IMR-90 (cell line): Measurements from ENCODE around the gene CASK. TPM values are rescaled to one million over a fixed set of nuclear protein-coding genes. Genes with fewer than 3 reads are reported as not detected.

Experiments used
- ATAC-seq: fragments of 200-7000 bp; cut with Tn5 transposase; 2 replicates; pipeline ENCODE4 v1.9.1; 2020; ENCODE audit warnings: low read depth, mild to moderate bottlenecking, moderate library complexity
- BruUV-seq: library from RNA; stranded (reverse); fragments of 400-500 nt; replicated peaks from 2 replicates; lab custom pipeline; 2021; lab: Mats Ljungman, UMichigan
- CTCF ChIA-PET: fragments of 300-600 bp; formaldehyde crosslinking; extraction: SDS; loops from one replicate; lab custom pipeline; 2021; ENCODE audit warnings: antibody characterized with exemption; lab: Yijun Ruan, JAX
- POLR2A ChIA-PET: fragments of 300-600 bp; sonication (Branson Sonifier 250); formaldehyde crosslinking; loops from one replicate; lab custom pipeline; 2022; ENCODE audit warnings: antibody characterized with exemption; ENCODE audit not compliant: unreplicated experiment; lab: Charles Lee
- DNase-seq: peaks from one replicate; pipeline ENCODE4 v3.0.0; 2013
- H2AFZ ChIP-seq: replicated peaks from 2 replicates; pipeline ENCODE3; 2013; ENCODE audit warnings: low read length, mild to moderate bottlenecking; ENCODE audit not compliant: poor library complexity
- H2AK5ac ChIP-seq: 2 replicates; pipeline ENCODE4 v1.6.1; 2013; ENCODE audit warnings: low read depth, low read length, inconsistent platforms
- H2AK9ac ChIP-seq: replicated peaks from 2 replicates; pipeline ENCODE3; 2013; ENCODE audit warnings: mild to moderate bottlenecking, low read depth, low read length, moderate library complexity; ENCODE audit not compliant: poor library complexity
- H2BK120ac ChIP-seq: 2 replicates; pipeline ENCODE4 v1.6.1; 2013; ENCODE audit warnings: low read depth, low read length, inconsistent platforms
- H2BK15ac ChIP-seq: 3 replicates; pipeline ENCODE4 v1.6.1; 2013; ENCODE audit warnings: low read depth, low read length, inconsistent platforms
- H2BK20ac ChIP-seq: 2 replicates; pipeline ENCODE4 v1.6.1; 2013; ENCODE audit warnings: low read depth, mild to moderate bottlenecking, inconsistent platforms, low read length, moderate library complexity
- H2BK5ac ChIP-seq: 2 replicates; pipeline ENCODE4 v1.6.1; 2013; ENCODE audit warnings: mild to moderate bottlenecking, low read depth, low read length, inconsistent platforms; ENCODE audit not compliant: poor library complexity, severe bottlenecking
- H3K14ac ChIP-seq: replicated peaks from 2 replicates; pipeline ENCODE4 v1.6.1; 2013; ENCODE audit warnings: low read depth, low read length, inconsistent platforms
- H3K18ac ChIP-seq: 2 replicates; pipeline ENCODE4 v1.6.1; 2013; ENCODE audit warnings: low read depth, low read length, control low read depth
- H3K23ac ChIP-seq: 2 replicates; pipeline ENCODE4 v1.6.1; 2013; ENCODE audit warnings: low read depth, low read length, inconsistent platforms
- H3K27ac ChIP-seq: 2 replicates; pipeline ENCODE4 v1.5.1; 2013; ENCODE audit warnings: mild to moderate bottlenecking, control low read depth, low read length; ENCODE audit not compliant: insufficient read depth
- H3K27me3 ChIP-seq: 2 replicates; pipeline ENCODE4 v1.6.1; 2013; ENCODE audit warnings: low read length; ENCODE audit not compliant: control insufficient read depth, insufficient read depth
- H3K36me3 ChIP-seq: 2 replicates; pipeline ENCODE4 v1.6.1; 2013; ENCODE audit warnings: low read length, mixed read lengths; ENCODE audit not compliant: control insufficient read depth, insufficient read depth
- H3K4ac ChIP-seq: 2 replicates; pipeline ENCODE4 v1.6.1; 2013; ENCODE audit warnings: low read depth, low read length, inconsistent platforms
- H3K4me1 ChIP-seq: 2 replicates; pipeline ENCODE4 v1.6.1; 2013; ENCODE audit warnings: low read length, mixed read lengths; ENCODE audit not compliant: control insufficient read depth, insufficient read depth
- H3K4me2 ChIP-seq: 2 replicates; pipeline ENCODE4 v1.6.1; 2013; ENCODE audit warnings: low read depth, mild to moderate bottlenecking, control low read depth, low read length, moderate library complexity
- H3K4me3 ChIP-seq: 2 replicates; pipeline ENCODE4 v1.5.1; 2013; ENCODE audit warnings: low read depth, mild to moderate bottlenecking, control low read depth, low read length, moderate library complexity; ENCODE audit not compliant: insufficient read depth
- H3K56ac ChIP-seq: 2 replicates; pipeline ENCODE4 v1.6.1; 2013; ENCODE audit warnings: low read length, inconsistent platforms; ENCODE audit not compliant: insufficient read depth; ENCODE audit errors: extremely low read depth
- H3K79me1 ChIP-seq, 2 experiments: 2 replicates each; pipeline ENCODE4 v1.6.1; 2013; ENCODE audit warnings: low read length in 2 of 2, inconsistent platforms in 1 of 2, low read depth in 1 of 2
- H3K9ac ChIP-seq: 2 replicates; pipeline ENCODE4 v1.6.1; 2013; ENCODE audit warnings: low read depth, low read length, control low read depth
- H3K9me1 ChIP-seq: 2 replicates; pipeline ENCODE4 v1.6.1; 2013; ENCODE audit warnings: low read length, inconsistent platforms; ENCODE audit not compliant: insufficient read depth
- H3K9me3 ChIP-seq: 2 replicates; pipeline ENCODE4 v1.6.1; 2013; ENCODE audit warnings: low read length; ENCODE audit not compliant: control insufficient read depth, insufficient read depth
- H4K20me1 ChIP-seq: 2 replicates; pipeline ENCODE4 v1.6.1; 2013; ENCODE audit warnings: low read length, inconsistent platforms; ENCODE audit not compliant: insufficient read depth
- H4K5ac ChIP-seq: 2 replicates; pipeline ENCODE4 v1.6.1; 2013; ENCODE audit warnings: mild to moderate bottlenecking, low read depth, low read length, control low read depth
- H4K8ac ChIP-seq, 2 experiments: 2 replicates each; pipeline ENCODE4 v1.6.1; 2013; ENCODE audit warnings: low read depth in 2 of 2, low read length in 2 of 2, control low read depth in 1 of 2, inconsistent platforms in 1 of 2
- H4K91ac ChIP-seq: 2 replicates; pipeline ENCODE4 v1.6.1; 2013; ENCODE audit warnings: low read depth, low read length, inconsistent platforms; ENCODE audit not compliant: insufficient read depth
- BHLHE40 ChIP-seq: fragments of 150-350 bp; IDR thresholded peaks from 2 replicates; pipeline ENCODE4 v1.6.1; 2016; ENCODE audit warnings: mild to moderate bottlenecking, low read depth, low read length
- CEBPB ChIP-seq: IDR thresholded peaks from 2 replicates; pipeline ENCODE4 v1.6.1; 2012; ENCODE audit warnings: low read depth, low read length, improper control_type of control experiment
- CHD1 ChIP-seq: IDR thresholded peaks from 2 replicates; pipeline ENCODE4 v1.6.1; 2012; ENCODE audit warnings: low read depth, low read length, improper control_type of control experiment
- FOS ChIP-seq: fragments of 150-350 bp; IDR thresholded peaks from 2 replicates; pipeline ENCODE4 v1.6.1; 2016; ENCODE audit warnings: low read depth, low read length
- MAZ ChIP-seq: IDR thresholded peaks from 2 replicates; pipeline ENCODE4 v1.6.1; 2012; ENCODE audit warnings: low read depth, mild to moderate bottlenecking, low read length, improper control_type of control experiment, moderate library complexity, borderline replicate concordance
- MXI1 ChIP-seq: IDR thresholded peaks from 2 replicates; pipeline ENCODE4 v1.6.1; 2012; ENCODE audit warnings: low read depth, mild to moderate bottlenecking, low read length, moderate library complexity, borderline replicate concordance
- POLR2A ChIP-seq: IDR thresholded peaks from 2 replicates; pipeline ENCODE4 v1.6.1; 2012; ENCODE audit warnings: mild to moderate bottlenecking, low read depth, low read length
- RFX5 ChIP-seq: IDR thresholded peaks from 2 replicates; pipeline ENCODE4 v1.8.0; 2012; ENCODE audit warnings: low read depth, mild to moderate bottlenecking, low read length, moderate library complexity
- SMC3 ChIP-seq: fragments of 150-350 bp; IDR thresholded peaks from 2 replicates; pipeline ENCODE4 v1.6.1; 2016; ENCODE audit warnings: low read depth, mild to moderate bottlenecking, antibody characterized with exemption, low read length, moderate library complexity
- USF2 ChIP-seq: fragments of 150-350 bp; IDR thresholded peaks from 2 replicates; pipeline ENCODE4 v1.6.1; 2017; ENCODE audit warnings: mild to moderate bottlenecking, antibody characterized with exemption, low read length, low read depth
- whole genome bisulfite sequencing, 2 experiments: methylation state at CpG; one replicate each; pipeline versions ENCODE4 v1.1.5 to v1.1.7; 2013; ENCODE audit warnings: missing lambda C conversion rate in 2 of 2; ENCODE audit not compliant: insufficient read length in 1 of 2; ENCODE audit errors: extremely low coverage in 2 of 2; 5-methylcytosine and 5-hydroxymethylcytosine counted together
- dilution Hi-C: fragments of 300-500 bp; cut with HindIII; formaldehyde crosslinking; loops from one replicate; pipeline ENCODE4 v1.14.3; 2018; ENCODE audit warnings: low sequenced_read_pairs; ENCODE audit not compliant: unreplicated experiment
- in situ Hi-C: fragments of 300-500 bp; cut with MboI; formaldehyde crosslinking; loops from 3 replicates; pipeline ENCODE4 v1.14.3; 2019; ENCODE audit warnings: low sequenced_read_pairs, inconsistent platforms, mixed read lengths
- intact Hi-C: fragments of 100-400 bp; cut with micrococcal nuclease; formaldehyde crosslinking; loops from 2 replicates; pipeline ENCODE4 v1.10.0; 2022
- polyA plus RNA-seq, 3 experiments: library from polyadenylated mRNA; depleted of rRNA; stranded (reverse); fragments of >200 nt; gene quantifications; 2 replicates each; pipeline ENCODE4 v1.2.3, GENCODE V29; 2012; ENCODE audit warnings: low replicate concordance in 1 of 3
- total RNA-seq: library from RNA; depleted of rRNA; stranded (reverse); fragments of >200 nt; gene quantifications from 2 replicates; pipeline ENCODE4 v1.2.3, GENCODE V29; 2012
- TF ChIP-seq, protein P1 (sequence below): conservative IDR thresholded peaks from 2 replicates; pipeline ENCODE4 v1.5.1; 2012; ENCODE audit warnings: mild to moderate bottlenecking, low read depth, low read length, improper control_type of control experiment
- TF ChIP-seq, protein P2 (sequence below): fragments of 150-350 bp; IDR thresholded peaks from 2 replicates; pipeline ENCODE4 v1.6.1; 2016; ENCODE audit warnings: low read depth, mild to moderate bottlenecking, low read length, moderate library complexity, borderline replicate concordance

The CASK gene
- total and polyA plus RNA-seq, 2 of the 4 experiments (the other 2 are of a cell fraction), result 9.4 to 17.7 TPM

DNA sequence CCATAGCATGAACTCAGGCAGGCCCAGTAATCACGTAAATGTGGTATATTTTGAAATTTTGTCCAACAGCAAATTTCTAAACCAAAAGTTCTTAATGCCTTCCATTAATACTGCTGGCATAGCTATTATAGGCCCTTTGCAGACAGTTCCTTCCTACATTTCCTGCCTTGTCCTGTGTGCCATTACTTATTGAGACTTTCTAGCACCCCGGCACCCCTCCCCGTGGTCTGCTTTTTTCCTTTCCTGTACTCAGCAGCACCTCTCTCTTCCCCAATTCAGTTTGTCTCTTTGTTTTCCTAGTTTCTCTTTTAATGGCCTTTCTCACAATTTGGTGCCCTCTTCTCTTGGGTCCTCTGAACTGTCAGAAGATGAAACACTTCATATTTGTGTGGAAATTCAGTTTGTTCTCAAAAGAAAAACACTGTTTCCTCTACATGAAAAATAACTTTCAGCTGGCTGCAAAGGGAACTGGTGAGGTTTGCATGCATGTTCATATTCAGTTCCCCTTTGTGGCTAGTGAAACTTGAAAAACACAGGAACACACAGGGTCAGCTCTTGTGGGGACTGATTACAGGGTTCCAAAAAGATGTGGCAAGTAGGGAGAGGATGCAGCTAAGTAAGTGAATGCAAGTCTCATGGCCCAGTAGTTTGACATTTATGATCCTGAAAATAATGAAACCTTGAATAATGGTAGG is 217.5 kb downstream of the CASK start:
- DNase-seq (no peak), ATAC-seq (no peak)
- CTCF ChIA-PET, result no interaction called here
- dilution Hi-C loops (no loop called here), in situ Hi-C loops (no loop called here), intact Hi-C loops (no loop called here)
- Histone ChIP-seq H3K9me3 (no peaks in the 10 kb centered on the region), H3K18ac (no peak overlapping the region), H2AK9ac (no peak overlapping the region), H3K36me3 (no peaks in the 10 kb centered on the region), H2BK120ac (no peak overlapping the region), H4K5ac (no peak overlapping the region), H2AFZ (no peak overlapping the region), H3K4me3 (no peak overlapping the region), H3K4me1 (no peaks in the 10 kb centered on the region), H3K4me2 (no peak overlapping the region), H3K9ac (no peak overlapping the region), H4K20me1 (no peaks in the 10 kb centered on the region), H4K8ac (no peak overlapping the region), H3K9me1 (no peaks in the 10 kb centered on the region), H3K27me3 (peaks cover 2% of the 10 kb centered on the region; the same call in 1 of the 2 replicates), H3K23ac (no peak overlapping the region), H2BK5ac (no peak overlapping the region), H2BK20ac (no peak overlapping the region), H2BK15ac (no peak overlapping the region), H3K4ac (no peak overlapping the region), H3K79me1 (no peaks in the 10 kb centered on the region; a peak in 1 of 4 replicates), H3K56ac (no peak overlapping the region), H4K91ac (no peak overlapping the region), H2AK5ac (no peak overlapping the region), H3K14ac (no peak overlapping the region), H3K27ac (no peak overlapping the region)
- 67% methylated on average over 2 of the region's 3 CpGs; no CpG with 5 or more reads in 1 of the 2 experiments for WGBS, 2 experiments
- POLR2A ChIA-PET, result no interaction called here
- no peak for TF ChIP-seq BHLHE40
- no peak for TF ChIP-seq CHD1
- no peak for TF ChIP-seq MXI1
- no peak for TF ChIP-seq CEBPB
- no peak for TF ChIP-seq SMC3
- TF ChIP-seq, protein P1, sequence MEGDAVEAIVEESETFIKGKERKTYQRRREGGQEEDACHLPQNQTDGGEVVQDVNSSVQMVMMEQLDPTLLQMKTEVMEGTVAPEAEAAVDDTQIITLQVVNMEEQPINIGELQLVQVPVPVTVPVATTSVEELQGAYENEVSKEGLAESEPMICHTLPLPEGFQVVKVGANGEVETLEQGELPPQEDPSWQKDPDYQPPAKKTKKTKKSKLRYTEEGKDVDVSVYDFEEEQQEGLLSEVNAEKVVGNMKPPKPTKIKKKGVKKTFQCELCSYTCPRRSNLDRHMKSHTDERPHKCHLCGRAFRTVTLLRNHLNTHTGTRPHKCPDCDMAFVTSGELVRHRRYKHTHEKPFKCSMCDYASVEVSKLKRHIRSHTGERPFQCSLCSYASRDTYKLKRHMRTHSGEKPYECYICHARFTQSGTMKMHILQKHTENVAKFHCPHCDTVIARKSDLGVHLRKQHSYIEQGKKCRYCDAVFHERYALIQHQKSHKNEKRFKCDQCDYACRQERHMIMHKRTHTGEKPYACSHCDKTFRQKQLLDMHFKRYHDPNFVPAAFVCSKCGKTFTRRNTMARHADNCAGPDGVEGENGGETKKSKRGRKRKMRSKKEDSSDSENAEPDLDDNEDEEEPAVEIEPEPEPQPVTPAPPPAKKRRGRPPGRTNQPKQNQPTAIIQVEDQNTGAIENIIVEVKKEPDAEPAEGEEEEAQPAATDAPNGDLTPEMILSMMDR, result no peak
- TF ChIP-seq RFX5, result no peak
- TF ChIP-seq USF2, result no peak
- TF ChIP-seq, protein P2, sequence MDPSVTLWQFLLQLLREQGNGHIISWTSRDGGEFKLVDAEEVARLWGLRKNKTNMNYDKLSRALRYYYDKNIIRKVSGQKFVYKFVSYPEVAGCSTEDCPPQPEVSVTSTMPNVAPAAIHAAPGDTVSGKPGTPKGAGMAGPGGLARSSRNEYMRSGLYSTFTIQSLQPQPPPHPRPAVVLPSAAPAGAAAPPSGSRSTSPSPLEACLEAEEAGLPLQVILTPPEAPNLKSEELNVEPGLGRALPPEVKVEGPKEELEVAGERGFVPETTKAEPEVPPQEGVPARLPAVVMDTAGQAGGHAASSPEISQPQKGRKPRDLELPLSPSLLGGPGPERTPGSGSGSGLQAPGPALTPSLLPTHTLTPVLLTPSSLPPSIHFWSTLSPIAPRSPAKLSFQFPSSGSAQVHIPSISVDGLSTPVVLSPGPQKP, result no peak
- TF ChIP-seq FOS, result no peak
- TF ChIP-seq MAZ, result no peak
- no peak for TF ChIP-seq POLR2A
- BruUV-seq, result no TSS peak
